Upper lobe of left lung (tissue), 4 donors: ENCODE measurements around the gene MYT1.

ENCODE experiments used
- CTCF ChIP-seq, 6 experiments: fragments of 450-650 bp in 4 of 6; fragments of 200-600 bp in 2 of 6; sonication (generic) in 2 of 6; IDR thresholded peaks; one replicate each; pipeline ENCODE4 v1.5.1; 2016 to 2019; ENCODE audit warnings: antibody characterized with exemption in 6 of 6
- EP300 ChIP-seq, 4 donors: sonication (generic); formaldehyde crosslinking; IDR thresholded peaks; one replicate each; pipeline ENCODE4 v1.5.1; 2017; ENCODE audit warnings: antibody characterized with exemption in 4 of 4, control low read depth in 2 of 4
- POLR2A ChIP-seq, 4 donors: fragments of 450-650 bp; IDR thresholded peaks; one replicate each; pipeline ENCODE4 v1.5.1; 2016 to 2017; ENCODE audit warnings: antibody characterized with exemption in 4 of 4, mild to moderate bottlenecking in 2 of 4

- TF ChIP-seq POLR2A (IDR thresholded peaks at IDR 0.05) (no peak), EP300 (IDR thresholded peaks at IDR 0.05) (no peak), CTCF (IDR thresholded peaks at IDR 0.05) (no peak)
These were observed 89.2 kb downstream of the MYT1 start for GRCh38 chr20:64253443-64253842.
